ENCODE measurements around the gene GMNN. TPM values are rescaled to one million over a fixed set of nuclear protein-coding genes. Genes with fewer than 3 reads are reported as not detected.
A peak's percentile ranks its signal among the peaks of the same experiment; 100 is the strongest.
"Not testable (repeated sequence)": the region's sequence is repeated elsewhere in the genome, so short reads cannot be mapped to it uniquely, and the experiment has no call there.

GMNN gene
- 7.5 and 12.1 TPM in 2 replicates for total RNA-seq
- polyA plus RNA-seq (2012): 6.6 TPM

GRCh38 chr6:24774696-24775519, at the start of gene GMNN:
GMNN (plus strand) TSS chr6:24774937; CDS start chr6:24777247, 2,310 bp downstream.
- DNase-seq (ENCODE audit: low read depth): peak; percentile 97

DNA sequence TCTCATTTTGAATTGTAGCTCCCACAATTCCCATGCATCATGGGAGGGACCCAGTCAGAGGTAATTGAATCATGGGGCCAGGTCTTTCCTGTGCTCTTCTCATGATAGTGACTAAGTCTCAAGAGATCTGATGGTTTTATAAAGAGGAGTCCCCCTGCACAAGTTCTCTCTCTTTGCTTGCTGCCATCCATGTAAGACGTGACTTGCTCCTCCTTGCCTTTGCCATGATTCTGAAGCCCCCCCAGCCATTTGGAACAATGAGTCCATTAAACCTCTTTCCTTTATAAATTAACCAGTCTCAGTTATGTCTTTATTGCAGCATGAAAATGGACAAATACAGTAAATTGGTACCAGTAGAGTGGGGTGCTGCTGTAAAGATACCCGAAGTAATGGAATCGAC, 44.1 kb upstream of the GMNN start:
- not testable (repeated sequence) for DNase-seq (ENCODE audit: low read depth)

GRCh38 chr6:24731456-24732134, 43.1 kb upstream of the GMNN start:
- DNase-seq (ENCODE audit: low read depth): not testable (repeated sequence)

GRCh38 chr6:24734166-24734565, 40.6 kb upstream of the GMNN start:
- no peak for DNase-seq (ENCODE audit: low read depth)

GRCh38 chr6:24734710-24735109, 40.0 kb upstream of the GMNN start:
- DNase-seq (ENCODE audit: low read depth): not testable (repeated sequence)

DNA sequence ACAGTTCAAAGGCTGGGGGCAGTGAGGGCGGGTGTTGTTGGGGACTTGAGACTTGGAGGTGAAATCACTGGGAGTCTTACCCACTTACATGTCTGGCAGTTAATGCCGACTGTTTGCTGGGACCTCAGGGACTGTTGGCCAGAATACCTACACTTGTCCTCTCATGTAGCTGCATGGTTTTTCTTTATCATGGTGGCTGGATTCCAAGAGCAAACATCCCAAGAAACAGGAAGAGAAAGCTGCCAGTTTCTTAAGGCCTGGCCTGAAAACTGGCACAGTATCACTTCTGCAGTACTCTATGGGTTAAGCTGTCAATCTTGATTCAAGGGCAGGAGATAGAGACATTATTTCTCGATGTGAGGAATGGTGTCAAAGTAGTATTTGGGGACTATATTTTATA, 36.0 kb upstream of the GMNN start:
- DNase-seq (ENCODE audit: low read depth): no peak

GRCh38 chr6:24740861-24741260, 33.9 kb upstream of the GMNN start:
- DNase-seq (ENCODE audit: low read depth): no peak

DNA sequence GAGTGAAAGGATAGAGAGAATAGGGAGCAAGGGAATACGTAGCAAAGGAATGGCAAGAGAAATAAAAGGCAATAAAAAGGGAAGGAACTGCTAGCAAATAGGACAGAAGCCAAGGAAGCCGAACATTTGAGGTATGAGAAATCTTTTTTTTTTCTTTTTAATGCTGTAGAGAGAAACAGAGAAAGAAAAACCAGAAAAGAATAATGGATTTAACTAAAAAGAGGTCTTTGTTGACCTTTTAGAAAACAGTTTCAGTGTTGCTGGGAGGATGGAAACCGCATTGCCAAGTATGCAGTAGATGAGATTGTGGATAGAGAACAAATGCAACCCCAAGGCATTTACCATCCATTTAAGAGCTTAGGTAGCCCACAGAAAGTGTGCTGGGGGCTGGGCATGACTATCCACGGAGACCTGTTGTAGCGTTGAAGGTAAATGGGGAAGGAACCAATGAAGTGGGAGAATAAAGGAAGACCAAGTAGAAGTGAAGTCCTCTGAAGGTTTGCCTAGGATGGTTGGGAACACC, 32.5 kb upstream of the GMNN start:
- no peak for DNase-seq (ENCODE audit: low read depth)

DNA sequence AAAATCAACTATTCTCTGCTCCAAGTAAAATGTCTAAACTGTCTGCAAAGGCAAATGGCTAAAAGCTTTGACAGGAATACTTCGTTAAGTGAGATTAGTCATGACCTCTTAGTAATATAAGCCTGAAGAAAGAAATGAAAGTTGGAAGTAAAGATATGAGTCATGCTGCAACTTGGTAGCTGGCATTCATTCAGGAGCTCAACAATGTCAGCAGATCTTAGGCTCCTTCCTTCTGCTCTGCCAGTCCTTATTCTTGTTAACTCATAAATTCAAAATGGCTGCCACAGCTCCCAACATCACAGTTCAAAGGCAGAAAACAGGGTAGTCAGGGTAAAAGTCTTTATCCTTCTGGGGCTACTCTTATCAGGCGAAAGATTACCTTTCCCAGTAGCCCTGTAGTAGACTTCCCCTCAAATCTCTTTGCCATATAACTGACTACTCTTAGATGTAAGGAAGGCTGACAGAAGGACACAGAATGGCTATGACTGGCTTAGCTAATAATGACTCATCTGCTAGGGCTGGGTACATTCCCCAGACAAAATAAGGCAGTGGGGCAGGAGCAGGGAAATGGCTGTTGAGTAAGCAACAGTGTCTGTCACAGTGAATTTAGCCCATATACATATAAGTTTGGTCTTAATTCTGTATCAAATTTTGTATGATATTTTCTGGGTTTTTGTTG, 31.3 kb upstream of the GMNN start:
- DNase-seq (ENCODE audit: low read depth): peak; percentile 86

GRCh38 chr6:24743944-24744335, 30.8 kb upstream of the GMNN start:
- DNase-seq (ENCODE audit: low read depth): no peak

DNA sequence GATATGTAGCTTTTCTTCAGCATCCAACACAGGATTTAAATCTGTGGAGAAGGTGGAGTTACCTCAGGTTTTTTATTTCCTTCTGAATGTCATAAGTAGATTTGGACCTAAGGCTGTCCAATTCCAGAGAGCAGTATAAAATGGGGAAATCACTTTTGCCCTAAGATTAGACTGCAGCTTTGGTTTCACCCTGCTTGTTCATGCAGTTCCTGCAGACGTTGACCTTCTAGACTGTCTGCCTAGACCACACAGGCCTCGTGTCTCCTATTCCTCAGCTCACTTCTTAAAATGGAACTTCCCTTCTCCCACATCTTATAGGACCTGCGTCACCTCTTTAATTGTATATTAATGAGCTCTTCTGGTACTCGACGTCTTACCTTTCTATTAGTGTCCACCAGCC, 29.8 kb upstream of the GMNN start:
- DNase-seq (ENCODE audit: low read depth): no peak

GRCh38 chr6:24749297-24749696, 25.4 kb upstream of the GMNN start:
- no peak for DNase-seq (ENCODE audit: low read depth)

GRCh38 chr6:24750878-24751277, 23.9 kb upstream of the GMNN start:
- not testable (repeated sequence) for DNase-seq (ENCODE audit: low read depth)

GRCh38 chr6:24752503-24752902, 22.2 kb upstream of the GMNN start:
- no peak for DNase-seq (ENCODE audit: low read depth)

DNA sequence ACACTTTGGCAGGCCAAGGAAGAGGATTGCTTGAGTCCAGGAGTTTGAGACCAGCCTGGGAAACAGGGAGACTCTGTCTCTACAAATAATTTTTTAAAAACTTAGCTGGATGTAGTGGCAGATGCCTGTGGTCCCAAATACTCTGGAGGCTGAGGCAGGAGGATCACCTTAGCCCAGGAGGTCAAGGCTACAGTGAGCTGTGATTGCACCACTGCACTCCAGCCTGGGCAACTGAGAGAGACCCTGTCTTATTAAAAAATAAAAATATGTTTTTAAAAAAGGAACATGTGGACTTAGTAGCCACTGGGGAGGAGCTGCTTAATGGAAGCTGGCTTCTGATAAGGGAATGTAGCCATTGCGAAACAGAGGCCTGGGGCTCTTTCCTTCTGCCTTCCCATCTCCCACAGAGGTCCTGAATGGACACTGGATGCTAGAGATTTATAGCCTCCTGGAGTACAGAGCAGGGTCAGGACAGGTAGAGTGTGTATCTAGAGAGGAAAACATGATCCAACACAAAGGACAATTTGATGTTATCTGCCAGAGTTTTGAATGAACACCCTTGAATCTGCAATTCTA, 21.7 kb upstream of the GMNN start:
- no peak for DNase-seq (ENCODE audit: low read depth)

GRCh38 chr6:24753545-24753944, 21.2 kb upstream of the GMNN start:
- DNase-seq (ENCODE audit: low read depth): no peak

- DNase-seq (ENCODE audit: low read depth): not testable (repeated sequence)
Measured at GRCh38 chr6:24754378-24754777, 20.4 kb upstream of the GMNN start.

- DNase-seq (ENCODE audit: low read depth): no peak
Measured at GRCh38 chr6:24755279-24755678, 19.5 kb upstream of the GMNN start.

DNA sequence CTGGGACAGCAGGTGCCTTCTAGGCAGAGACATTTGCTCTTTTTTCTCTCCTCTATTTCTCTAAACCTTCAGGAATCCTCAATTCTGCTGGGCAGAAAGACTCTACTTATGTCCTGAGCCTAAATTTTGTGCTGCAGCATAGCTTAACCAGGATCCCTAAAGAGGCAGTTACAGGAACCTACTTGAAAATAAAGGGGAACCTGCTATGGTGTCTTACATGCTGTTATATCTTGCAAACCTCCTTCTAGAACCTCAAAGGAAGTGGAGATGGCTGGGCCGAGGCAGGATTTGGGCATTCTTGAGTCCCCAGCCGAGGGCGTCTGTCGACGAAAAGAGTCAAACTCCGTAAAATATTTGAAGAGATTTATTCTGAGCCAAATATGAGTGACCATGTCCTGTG, 17.1 kb upstream of the GMNN start:
- no peak for DNase-seq (ENCODE audit: low read depth)

DNA sequence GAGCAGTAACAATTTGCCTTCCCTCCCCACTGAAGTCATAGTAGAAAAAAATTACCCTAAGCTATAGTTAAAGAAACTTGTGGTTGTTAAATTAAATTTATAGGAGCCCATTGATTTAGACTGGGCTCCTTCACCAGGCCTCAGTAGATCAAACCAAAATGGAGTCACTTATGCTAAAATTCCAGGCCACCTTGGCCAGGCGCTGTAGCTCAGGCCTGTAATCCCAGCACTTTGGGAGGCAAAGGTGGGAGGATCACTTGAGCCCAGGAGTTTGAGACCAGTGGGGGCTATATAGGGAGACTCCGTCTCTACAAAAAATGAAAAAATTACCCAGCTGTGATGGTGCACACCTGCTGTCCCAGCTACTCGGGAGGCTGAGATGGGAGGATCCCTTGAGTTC, 15.0 kb upstream of the GMNN start:
- DNase-seq (ENCODE audit: low read depth): no peak

DNA sequence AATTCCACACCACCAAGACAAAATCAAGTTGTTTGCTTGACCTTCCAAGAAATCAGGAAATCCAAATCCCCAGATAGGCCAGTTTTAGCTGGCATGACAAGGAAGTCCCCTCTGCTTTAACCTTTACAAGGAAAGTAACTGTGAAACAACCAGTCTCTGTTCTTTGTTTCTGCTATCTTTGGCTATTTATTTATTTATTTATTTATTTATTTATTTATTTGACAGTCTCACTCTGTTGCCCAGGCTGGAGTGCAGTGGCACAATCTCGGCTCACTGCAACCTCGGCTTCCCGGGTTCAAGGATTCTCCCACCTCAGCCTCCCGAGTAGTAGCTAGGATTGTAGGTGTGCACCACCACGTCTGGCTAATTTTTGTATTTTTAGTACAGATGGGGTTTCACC, 14.5 kb upstream of the GMNN start:
- no peak for DNase-seq (ENCODE audit: low read depth)

Measured in myocyte (in vitro differentiated cells).